ENCODE results near the gene C22orf15. TPM values are rescaled to one million over a fixed set of nuclear protein-coding genes. Genes with fewer than 3 reads are reported as not detected.

Gene C22orf15
- total and polyA plus RNA-seq, 9 of the 15 experiments (the other 6 are each of a cell fraction or from before 2014, with no cell fraction given) = 0.07 TPM; not detected in 8

DNA sequence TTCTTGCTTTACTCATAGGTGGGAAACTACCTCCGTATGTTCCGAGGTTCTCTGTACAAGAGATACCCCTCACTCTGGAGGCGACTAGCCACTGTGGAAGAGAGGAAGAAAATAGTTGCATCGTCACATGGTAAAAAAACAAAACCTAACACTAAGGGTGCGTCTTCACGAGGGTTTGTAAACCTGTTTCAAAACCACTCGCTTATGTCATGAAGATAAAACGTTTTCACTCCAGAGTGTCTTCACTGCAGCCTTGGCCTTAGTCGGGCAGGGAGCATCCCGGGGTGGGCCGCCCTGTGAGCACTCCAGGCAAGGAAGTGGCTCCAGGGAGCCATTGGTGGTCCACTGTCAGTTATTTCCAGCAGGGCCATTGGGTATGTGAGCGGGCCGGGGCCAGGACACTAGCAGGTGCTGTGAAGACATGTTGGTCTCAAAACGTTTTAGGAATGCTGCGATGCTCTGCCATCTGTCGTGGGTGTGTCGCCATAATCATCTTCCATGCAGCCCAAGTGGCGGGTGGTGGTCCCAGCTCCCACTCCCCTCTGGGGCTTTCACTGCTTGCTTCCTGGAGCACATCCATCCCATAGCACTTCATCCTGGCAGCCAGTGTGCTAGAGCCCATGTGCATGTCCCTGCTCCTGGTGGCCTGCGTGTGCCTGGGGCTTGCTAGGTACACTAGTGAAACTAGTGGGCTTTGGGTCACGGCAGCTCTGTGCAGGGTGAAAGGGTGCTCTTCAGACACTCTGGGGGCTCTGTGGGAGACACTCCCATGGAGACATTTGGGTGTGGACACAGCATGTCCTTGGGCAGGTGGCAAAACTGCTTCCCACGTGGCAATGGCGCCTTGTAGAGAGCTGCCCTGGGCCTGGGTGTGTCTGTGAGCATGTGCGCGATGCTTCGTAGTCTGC lies 29.2 kb downstream of the C22orf15 start:
- ChIA-PET CTCF (ENCODE audit: low intra/inter-chr PET ratio) (no interaction called here), POLR2A (interaction anchor here (0.6 kb wide), 1 partner anchor 1982 kb away, joined by 3 read pairs; no protein-coding TSS in a partner anchor)
- peak overlapping the region in 1 of 2 experiments; percentile 35; a peak in 1 of 4 replicates for H3K9ac ChIP-seq (ENCODE audit: insufficient read depth in 1 of 2, low read depth in 2 of 2, low read length in 2 of 2)

More for the DNA sequence above, 29.2 kb downstream of the C22orf15 start:
- Histone ChIP-seq H3K79me2 (ENCODE audit: control insufficient read depth, insufficient read depth, low read length) (peaks cover 44% of the 10 kb centered on the region), H3K27me3 (ENCODE audit: control insufficient read depth in 2 of 2, insufficient read depth in 2 of 2, low read length in 2 of 2) (no peaks in the 10 kb centered on the region), H3K4me3 (no peak overlapping the region), H3K4me2 (ENCODE audit: insufficient read depth, low read length) (no peak overlapping the region), H4K20me1 (replicated peaks; ENCODE audit: control insufficient read depth, insufficient read depth, low read length) (peaks cover 10% of the 10 kb centered on the region), H3K27ac (ENCODE audit: extremely low read depth, low read depth, low read length) (no peak overlapping the region), H3K9me1 (ENCODE audit: control insufficient read depth, insufficient read depth, low read length) (no peaks in the 10 kb centered on the region), H3K9me3 (replicated peaks; ENCODE audit: control insufficient read depth, insufficient read depth, low read depth, low read length) (no peaks in the 10 kb centered on the region), H3K36me3 (ENCODE audit: control insufficient read depth, insufficient read depth, low read length) (peaks cover 58% of the 10 kb centered on the region), H2AFZ (ENCODE audit: low read depth, low read length) (no peak overlapping the region), H3K4me1 (replicated peaks in 1 of 2; ENCODE audit: control insufficient read depth in 2 of 2, insufficient read depth in 2 of 2, low read length in 2 of 2) (peaks cover 4 to 10% of the 10 kb centered on the region in 2 experiments; a peak in 2 of 5 replicates)
- no peak for ATAC-seq
- intact Hi-C loops (cut with micrococcal nuclease) = no loop called here
- no peak for FAIRE-seq
- in situ Hi-C loops (cut with MboI) = no loop called here
- no TSS peak for BruUV-seq (replicated peaks)
- WGBS (ENCODE audit: insufficient coverage, low coverage, missing lambda C conversion rate) = 90% methylated on average over 15 of the region's 25 CpGs
- TF ChIP-seq NCOA2 (IDR thresholded peaks at IDR 0.05; ENCODE audit: partially characterized antibody in 2 of 2) = no peak
- no peak for TF ChIP-seq ZNF121 (CRISPR knock-in tag; conservative IDR thresholded peaks at IDR 0.05)
- TF ChIP-seq, protein P1, sequence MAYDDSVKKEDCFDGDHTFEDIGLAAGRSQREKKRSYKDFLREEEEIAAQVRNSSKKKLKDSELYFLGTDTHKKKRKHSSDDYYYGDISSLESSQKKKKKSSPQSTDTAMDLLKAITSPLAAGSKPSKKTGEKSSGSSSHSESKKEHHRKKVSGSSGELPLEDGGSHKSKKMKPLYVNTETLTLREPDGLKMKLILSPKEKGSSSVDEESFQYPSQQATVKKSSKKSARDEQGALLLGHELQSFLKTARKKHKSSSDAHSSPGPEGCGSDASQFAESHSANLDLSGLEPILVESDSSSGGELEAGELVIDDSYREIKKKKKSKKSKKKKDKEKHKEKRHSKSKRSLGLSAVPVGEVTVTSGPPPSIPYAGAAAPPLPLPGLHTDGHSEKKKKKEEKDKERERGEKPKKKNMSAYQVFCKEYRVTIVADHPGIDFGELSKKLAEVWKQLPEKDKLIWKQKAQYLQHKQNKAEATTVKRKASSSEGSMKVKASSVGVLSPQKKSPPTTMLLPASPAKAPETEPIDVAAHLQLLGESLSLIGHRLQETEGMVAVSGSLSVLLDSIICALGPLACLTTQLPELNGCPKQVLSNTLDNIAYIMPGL (CRISPR knock-in tag; IDR thresholded peaks at IDR 0.05) = no peak
- no peak for TF ChIP-seq KDM1A (IDR thresholded peaks at IDR 0.05)
- no peak for TF ChIP-seq YY1 (IDR thresholded peaks at IDR 0.05; ENCODE audit: borderline replicate concordance in 1 of 3, control insufficient read depth in 1 of 3, extremely low read depth in 1 of 3, insufficient read depth in 3 of 3, insufficient read length in 1 of 3, insufficient replicate concordance in 2 of 3, low read depth in 1 of 3, low read length in 2 of 3)
- no peak for TF ChIP-seq ARNT (IDR thresholded peaks at IDR 0.05)
- TF ChIP-seq, protein P2, sequence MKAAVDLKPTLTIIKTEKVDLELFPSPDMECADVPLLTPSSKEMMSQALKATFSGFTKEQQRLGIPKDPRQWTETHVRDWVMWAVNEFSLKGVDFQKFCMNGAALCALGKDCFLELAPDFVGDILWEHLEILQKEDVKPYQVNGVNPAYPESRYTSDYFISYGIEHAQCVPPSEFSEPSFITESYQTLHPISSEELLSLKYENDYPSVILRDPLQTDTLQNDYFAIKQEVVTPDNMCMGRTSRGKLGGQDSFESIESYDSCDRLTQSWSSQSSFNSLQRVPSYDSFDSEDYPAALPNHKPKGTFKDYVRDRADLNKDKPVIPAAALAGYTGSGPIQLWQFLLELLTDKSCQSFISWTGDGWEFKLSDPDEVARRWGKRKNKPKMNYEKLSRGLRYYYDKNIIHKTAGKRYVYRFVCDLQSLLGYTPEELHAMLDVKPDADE (conservative IDR thresholded peaks at IDR 0.05; ENCODE audit: control insufficient read depth, low read depth, low read length) = no peak
- TF ChIP-seq ZBTB8A (IDR thresholded peaks at IDR 0.05; ENCODE audit: partially characterized antibody) = no peak
- no peak for TF ChIP-seq ILK (tag; IDR thresholded peaks at IDR 0.05; ENCODE audit: borderline replicate concordance, low read depth)
- no peak for TF ChIP-seq CREB1 (IDR thresholded peaks at IDR 0.05)
- TF ChIP-seq CREB1 (CRISPR knock-in tag; IDR thresholded peaks at IDR 0.05) = no peak
- TF ChIP-seq ZNF124 (CRISPR knock-in tag; IDR thresholded peaks at IDR 0.05) = no peak
- no peak for TF ChIP-seq FOXP1 (CRISPR knock-in tag; IDR thresholded peaks at IDR 0.05)
- TF ChIP-seq KLF16 (IDR thresholded peaks at IDR 0.05) = no peak
- no peak for TF ChIP-seq CBX5 (IDR thresholded peaks at IDR 0.05; ENCODE audit: borderline replicate concordance, low read depth)
- no peak for TF ChIP-seq ZNF707 (CRISPR knock-in tag; conservative IDR thresholded peaks at IDR 0.05)
- DNase-seq (ENCODE audit: extremely low read depth in 1 of 4, low spot score in 3 of 4) = no peak
